Hippocampal formation (tissue), 2 donors: Measurements from ENCODE around the gene LUM.
"Not testable (repeated sequence)": the region's sequence is repeated elsewhere in the genome, so short reads cannot be mapped to it uniquely, and the experiment has no call there.

Experiments used
- DNase-seq, 2 donors: peaks; one replicate each; lab custom pipeline; 2025; lab: John Stamatoyannopoulos, UW

Gene LUM

GRCh38 chr12:91109581-91110310 lies 1.5 kb downstream of the LUM start:
- DNase-seq, result no peak

- peak in 1 of 2 donors; percentile 6 for DNase-seq
Measured at GRCh38 chr12:91109148-91109564, 2.1 kb downstream of the LUM start.

- DNase-seq, result no peak
Measured at GRCh38 chr12:91108196-91108755, 3.0 kb downstream of the LUM start.

- no peak for DNase-seq
Measured at GRCh38 chr12:91106283-91106682, 5.0 kb downstream of the LUM start.

GRCh38 chr12:91105807-91106206 lies 5.5 kb downstream of the LUM start:
- DNase-seq, result no peak

GRCh38 chr12:91104812-91105466 lies 6.4 kb downstream of the LUM start:
- DNase-seq, result no peak

GRCh38 chr12:91103624-91104023 lies 7.7 kb downstream of the LUM start:
- no peak for DNase-seq

- no peak for DNase-seq
Measured at GRCh38 chr12:91103101-91103500, 8.2 kb downstream of the LUM start.

GRCh38 chr12:91100906-91101305 lies 10.4 kb downstream of the LUM start:
- DNase-seq, result no peak

- no peak for DNase-seq
Measured at GRCh38 chr12:91099836-91100235, 11.5 kb downstream of the LUM start.

GRCh38 chr12:91099341-91099740 lies 12.0 kb downstream of the LUM start:
- no peak for DNase-seq

- no peak for DNase-seq
Measured at GRCh38 chr12:91098941-91099340, 12.4 kb downstream of the LUM start.

- DNase-seq, result no peak
Measured at GRCh38 chr12:91098461-91098860, 12.8 kb downstream of the LUM start.

- no peak for DNase-seq
Measured at GRCh38 chr12:91094957-91095356, 16.3 kb downstream of the LUM start.

GRCh38 chr12:91094032-91094662 lies 17.1 kb downstream of the LUM start:
- no peak for DNase-seq

GRCh38 chr12:91093341-91093740 lies 18.0 kb downstream of the LUM start:
- DNase-seq, result no peak

- DNase-seq, result no peak
Measured at GRCh38 chr12:91091916-91092715, 19.2 kb downstream of the LUM start.

GRCh38 chr12:91089953-91090352 lies 21.3 kb downstream of the LUM start:
- not testable (repeated sequence) for DNase-seq

GRCh38 chr12:91080041-91080440 lies 31.3 kb downstream of the LUM start:
- no peak for DNase-seq

GRCh38 chr12:91078501-91078900 lies 32.8 kb downstream of the LUM start:
- no peak for DNase-seq

GRCh38 chr12:91077228-91077954 lies 33.9 kb downstream of the LUM start:
- DNase-seq, result no peak
